ENCODE results near the gene PEX11A.

DNA sequence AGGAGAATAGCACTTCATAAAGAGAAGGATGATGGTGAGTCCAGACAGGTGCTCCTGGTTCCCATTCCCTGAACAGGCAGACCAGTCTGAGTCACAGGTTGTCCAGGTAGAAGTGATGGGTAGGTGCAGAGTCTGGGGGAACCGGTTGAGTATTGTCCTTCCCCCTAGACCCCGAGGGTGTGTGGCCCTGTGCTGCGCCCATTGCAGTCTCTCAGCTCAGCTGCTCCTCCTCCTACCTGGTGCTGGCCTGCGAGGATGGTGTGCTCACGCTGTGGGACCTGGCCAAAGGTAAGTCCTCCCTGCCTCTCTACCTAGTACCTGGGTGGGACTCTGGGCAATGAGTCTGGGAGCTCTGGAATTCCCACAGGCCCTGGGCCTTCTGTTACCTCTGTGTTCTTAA, 40.7 kb upstream of the PEX11A start:
- TF ChIP-seq, protein P1, sequence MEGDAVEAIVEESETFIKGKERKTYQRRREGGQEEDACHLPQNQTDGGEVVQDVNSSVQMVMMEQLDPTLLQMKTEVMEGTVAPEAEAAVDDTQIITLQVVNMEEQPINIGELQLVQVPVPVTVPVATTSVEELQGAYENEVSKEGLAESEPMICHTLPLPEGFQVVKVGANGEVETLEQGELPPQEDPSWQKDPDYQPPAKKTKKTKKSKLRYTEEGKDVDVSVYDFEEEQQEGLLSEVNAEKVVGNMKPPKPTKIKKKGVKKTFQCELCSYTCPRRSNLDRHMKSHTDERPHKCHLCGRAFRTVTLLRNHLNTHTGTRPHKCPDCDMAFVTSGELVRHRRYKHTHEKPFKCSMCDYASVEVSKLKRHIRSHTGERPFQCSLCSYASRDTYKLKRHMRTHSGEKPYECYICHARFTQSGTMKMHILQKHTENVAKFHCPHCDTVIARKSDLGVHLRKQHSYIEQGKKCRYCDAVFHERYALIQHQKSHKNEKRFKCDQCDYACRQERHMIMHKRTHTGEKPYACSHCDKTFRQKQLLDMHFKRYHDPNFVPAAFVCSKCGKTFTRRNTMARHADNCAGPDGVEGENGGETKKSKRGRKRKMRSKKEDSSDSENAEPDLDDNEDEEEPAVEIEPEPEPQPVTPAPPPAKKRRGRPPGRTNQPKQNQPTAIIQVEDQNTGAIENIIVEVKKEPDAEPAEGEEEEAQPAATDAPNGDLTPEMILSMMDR (tag by site-specific recombination; IDR thresholded peaks at IDR 0.05): no peak
- TF ChIP-seq, protein P2, sequence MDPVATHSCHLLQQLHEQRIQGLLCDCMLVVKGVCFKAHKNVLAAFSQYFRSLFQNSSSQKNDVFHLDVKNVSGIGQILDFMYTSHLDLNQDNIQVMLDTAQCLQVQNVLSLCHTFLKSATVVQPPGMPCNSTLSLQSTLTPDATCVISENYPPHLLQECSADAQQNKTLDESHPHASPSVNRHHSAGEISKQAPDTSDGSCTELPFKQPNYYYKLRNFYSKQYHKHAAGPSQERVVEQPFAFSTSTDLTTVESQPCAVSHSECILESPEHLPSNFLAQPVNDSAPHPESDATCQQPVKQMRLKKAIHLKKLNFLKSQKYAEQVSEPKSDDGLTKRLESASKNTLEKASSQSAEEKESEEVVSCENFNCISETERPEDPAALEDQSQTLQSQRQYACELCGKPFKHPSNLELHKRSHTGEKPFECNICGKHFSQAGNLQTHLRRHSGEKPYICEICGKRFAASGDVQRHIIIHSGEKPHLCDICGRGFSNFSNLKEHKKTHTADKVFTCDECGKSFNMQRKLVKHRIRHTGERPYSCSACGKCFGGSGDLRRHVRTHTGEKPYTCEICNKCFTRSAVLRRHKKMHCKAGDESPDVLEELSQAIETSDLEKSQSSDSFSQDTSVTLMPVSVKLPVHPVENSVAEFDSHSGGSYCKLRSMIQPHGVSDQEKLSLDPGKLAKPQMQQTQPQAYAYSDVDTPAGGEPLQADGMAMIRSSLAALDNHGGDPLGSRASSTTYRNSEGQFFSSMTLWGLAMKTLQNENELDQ (tag by site-specific recombination; IDR thresholded peaks at IDR 0.05; ENCODE audit: low read depth): no peak
- TF ChIP-seq KLF9 (tag by site-specific recombination; IDR thresholded peaks at IDR 0.05; ENCODE audit: low read depth): no peak

All from HEK293 (cell line).